ENCODE data around the gene DTX2.
"Not testable (repeated sequence)": the region's sequence is repeated elsewhere in the genome, so short reads cannot be mapped to it uniquely, and the experiment has no call there.

DNA sequence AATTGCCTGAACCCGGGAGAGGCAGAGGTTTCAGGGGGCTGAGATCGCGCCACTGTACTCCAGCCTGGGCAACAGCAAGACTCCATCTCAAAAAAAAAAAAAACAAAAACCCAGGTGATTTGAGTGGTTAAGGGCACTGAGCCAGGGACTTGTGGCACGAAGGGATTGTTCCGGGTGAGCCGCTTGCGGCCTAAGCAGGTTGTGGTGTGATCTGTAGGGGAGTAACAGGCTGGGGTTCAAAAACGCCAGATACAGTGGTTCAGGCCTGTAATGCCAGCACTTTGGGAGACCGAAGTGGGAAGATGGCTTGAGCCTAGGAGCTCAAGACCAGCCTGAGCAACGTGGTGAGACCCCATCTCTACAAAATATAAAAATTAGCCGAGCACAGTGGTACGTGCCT lies 17.7 kb upstream of the DTX2 start:
- TF ChIP-seq, protein P1, sequence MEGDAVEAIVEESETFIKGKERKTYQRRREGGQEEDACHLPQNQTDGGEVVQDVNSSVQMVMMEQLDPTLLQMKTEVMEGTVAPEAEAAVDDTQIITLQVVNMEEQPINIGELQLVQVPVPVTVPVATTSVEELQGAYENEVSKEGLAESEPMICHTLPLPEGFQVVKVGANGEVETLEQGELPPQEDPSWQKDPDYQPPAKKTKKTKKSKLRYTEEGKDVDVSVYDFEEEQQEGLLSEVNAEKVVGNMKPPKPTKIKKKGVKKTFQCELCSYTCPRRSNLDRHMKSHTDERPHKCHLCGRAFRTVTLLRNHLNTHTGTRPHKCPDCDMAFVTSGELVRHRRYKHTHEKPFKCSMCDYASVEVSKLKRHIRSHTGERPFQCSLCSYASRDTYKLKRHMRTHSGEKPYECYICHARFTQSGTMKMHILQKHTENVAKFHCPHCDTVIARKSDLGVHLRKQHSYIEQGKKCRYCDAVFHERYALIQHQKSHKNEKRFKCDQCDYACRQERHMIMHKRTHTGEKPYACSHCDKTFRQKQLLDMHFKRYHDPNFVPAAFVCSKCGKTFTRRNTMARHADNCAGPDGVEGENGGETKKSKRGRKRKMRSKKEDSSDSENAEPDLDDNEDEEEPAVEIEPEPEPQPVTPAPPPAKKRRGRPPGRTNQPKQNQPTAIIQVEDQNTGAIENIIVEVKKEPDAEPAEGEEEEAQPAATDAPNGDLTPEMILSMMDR (optimal IDR thresholded peaks at IDR 0.05 in 1 of 3, IDR thresholded peaks at IDR 0.05 in 1 of 3, conservative IDR thresholded peaks at IDR 0.05 in 1 of 3; ENCODE audit: extremely low read depth in 1 of 3, insufficient read depth in 2 of 3, low read length in 3 of 3): not testable (repeated sequence)
- not testable (repeated sequence) for TF ChIP-seq EZH2 (IDR thresholded peaks at IDR 0.05; ENCODE audit: low read length)
